NB4 (cell line): ENCODE measurements around the gene LRBA.

Experiments used
- CTCF ChIP-seq: IDR thresholded peaks from one replicate; pipeline ENCODE4 v1.5.1; 2012; ENCODE audit warnings: low read depth, low read length
- POLR2A ChIP-seq: IDR thresholded peaks from 2 replicates; pipeline ENCODE4 v1.6.1; 2011; ENCODE audit warnings: mild to moderate bottlenecking; ENCODE audit not compliant: insufficient read length; ENCODE audit errors: extremely low read depth

GRCh38 chr4:151000747-151001429, 14.2 kb downstream of the LRBA start:
- no peak for TF ChIP-seq CTCF
- TF ChIP-seq POLR2A = no peak
